H4 (cell line): ENCODE results near the gene ASCC1. TPM values are rescaled to one million over a fixed set of nuclear protein-coding genes. Genes with fewer than 3 reads are reported as not detected.
A peak's percentile ranks its signal among the peaks of the same experiment; 100 is the strongest.
"Not testable (repeated sequence)": the region's sequence is repeated elsewhere in the genome, so short reads cannot be mapped to it uniquely, and the experiment has no call there.

Source experiments
- DNase-seq: peaks from one replicate; pipeline ENCODE4 v3.0.0-alpha.2; 2015; ENCODE audit warnings: low spot score
- total RNA-seq: library from RNA; depleted of rRNA; stranded (reverse); fragments of >200 nt; shearing (Covaris generic); gene quantifications from 2 replicates; pipeline ENCODE4 v1.2.3, GENCODE V29; 2014

The ASCC1 gene
- total RNA-seq, 1 experiment from 2014 or later = 51.5 TPM

DNA sequence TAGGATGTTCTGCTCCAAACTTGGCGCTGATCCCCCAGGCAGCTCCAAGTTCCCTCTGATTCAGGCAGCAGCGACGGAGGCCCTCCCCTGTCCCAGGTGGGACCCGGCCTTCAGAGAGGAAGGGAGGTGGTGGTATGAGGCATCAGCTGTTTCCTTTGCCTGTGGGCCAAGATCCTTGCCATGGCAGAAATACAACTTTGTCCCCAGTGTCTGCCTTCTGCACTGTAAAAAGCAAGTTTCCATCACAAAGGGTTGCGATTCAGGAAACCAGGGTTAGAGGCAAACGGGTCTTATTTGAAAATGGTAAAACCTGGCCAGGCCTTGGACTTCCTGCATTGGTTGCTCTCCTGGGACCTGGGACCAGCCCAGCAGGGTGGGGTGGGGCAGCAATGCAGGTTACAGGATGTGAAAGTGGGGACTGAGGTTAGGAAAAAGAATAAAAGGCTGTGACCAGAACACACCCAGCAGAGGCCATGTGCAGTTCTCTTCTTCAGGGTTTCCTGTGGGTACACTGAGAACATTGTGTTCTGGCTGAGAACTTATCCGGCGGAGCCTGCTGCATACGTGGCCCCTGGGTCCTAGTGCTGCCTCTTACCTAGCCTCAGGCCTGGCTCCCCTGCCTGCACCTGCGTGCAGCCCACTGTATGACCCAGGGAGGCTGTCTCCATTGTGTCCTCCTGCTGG lies 32.5 kb upstream of the ASCC1 start:
- peak; percentile 25 for DNase-seq

DNA sequence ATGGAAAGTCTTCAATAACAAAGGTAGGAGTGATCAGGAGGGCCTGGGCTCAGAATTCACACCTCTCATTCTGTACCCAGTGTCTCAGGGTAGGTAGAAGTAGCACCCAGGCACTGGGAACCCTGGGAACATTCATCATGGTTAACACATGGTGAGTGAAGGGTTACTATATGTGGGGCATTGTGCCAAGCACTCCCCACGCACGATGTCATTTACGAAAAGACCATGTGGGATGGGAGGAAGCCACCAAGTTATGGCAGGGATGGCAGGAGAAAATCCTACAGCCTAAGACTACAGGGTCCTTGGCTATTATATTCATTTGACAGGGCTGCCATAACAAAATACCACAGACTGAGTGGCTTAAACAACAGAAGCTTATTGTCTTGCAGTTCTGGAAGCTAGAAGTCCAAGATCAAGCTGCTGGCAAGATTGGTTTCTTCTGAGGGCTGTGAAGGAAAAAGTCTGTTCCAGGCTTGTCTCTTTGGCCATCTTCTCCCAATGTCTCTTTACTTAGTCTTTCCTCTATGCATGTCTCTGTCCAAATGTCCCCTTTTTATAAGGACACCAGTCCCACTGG lies 30.0 kb upstream of the ASCC1 start:
- DNase-seq = no peak

DNA sequence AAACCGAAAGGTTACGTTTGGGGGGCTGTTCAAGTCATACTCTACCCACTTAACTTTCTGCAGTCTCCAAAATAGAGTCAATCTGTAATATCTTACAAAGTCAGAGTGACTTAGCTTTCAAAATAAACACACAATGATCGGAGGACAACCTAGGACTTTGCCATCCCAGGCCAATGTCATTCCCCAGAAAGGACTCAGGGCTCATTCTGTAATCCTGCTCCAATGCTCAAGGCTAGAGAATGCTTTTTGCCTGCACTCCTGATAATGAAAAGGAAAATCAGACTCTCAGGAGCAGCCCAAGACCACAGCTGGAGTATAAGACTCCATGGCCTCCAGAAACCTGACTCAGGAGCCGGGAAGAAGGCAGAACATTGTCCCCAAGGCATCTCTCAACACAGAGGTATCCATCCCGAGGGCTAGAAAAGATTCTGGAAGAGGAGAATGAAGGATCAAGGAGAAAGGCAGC lies 28.5 kb upstream of the ASCC1 start:
- DNase-seq = no peak

DNA sequence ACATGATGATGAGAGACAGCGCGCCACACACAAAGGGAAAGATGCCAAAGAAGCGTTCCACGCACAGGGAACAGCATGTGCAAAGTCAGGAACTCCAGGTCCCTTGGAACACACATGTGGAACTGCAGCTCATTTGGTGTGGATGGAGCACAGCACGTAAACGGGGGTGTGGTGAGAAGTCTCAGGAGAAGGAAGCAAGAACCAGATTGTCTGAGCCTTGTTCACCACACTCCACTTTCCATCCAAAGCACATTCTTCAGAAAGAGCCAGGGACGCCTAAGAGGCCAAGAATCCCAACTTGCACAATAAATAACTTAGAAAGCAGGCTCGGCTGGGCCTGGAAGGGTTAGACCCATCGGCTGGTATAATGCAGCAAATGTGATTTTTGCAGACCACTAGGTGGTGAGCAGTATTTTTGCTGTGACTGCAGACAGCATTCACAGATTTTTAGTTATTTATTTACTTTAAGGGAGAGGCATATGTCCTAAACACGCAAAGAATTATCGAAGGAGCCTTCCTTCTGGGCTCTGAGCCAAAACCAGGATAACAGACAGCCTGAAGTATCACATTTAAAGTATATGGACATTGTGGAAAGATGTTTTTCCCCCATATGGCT lies 27.9 kb upstream of the ASCC1 start:
- peak; percentile 81 for DNase-seq

DNA sequence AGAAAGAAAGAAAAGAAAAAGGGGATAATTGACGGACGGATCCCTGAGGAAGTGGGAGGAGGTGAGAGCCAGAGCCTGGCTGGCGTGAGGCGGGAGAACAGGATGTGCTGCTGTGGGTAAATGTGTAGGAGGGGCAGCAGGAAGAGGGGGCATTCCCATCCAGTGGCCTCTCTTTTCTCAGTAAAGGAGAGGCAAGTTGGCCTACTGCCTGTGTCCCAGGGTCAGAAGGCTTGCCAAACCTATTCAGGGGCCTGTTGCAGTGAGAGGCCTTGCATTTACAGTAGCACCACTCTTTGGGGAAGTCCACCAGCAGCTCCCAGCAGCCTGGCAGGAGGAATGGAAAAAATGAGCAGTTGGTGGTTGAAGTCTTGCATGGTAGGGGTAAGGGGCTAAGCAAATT lies 26.6 kb upstream of the ASCC1 start:
- DNase-seq = peak; percentile 49

DNA sequence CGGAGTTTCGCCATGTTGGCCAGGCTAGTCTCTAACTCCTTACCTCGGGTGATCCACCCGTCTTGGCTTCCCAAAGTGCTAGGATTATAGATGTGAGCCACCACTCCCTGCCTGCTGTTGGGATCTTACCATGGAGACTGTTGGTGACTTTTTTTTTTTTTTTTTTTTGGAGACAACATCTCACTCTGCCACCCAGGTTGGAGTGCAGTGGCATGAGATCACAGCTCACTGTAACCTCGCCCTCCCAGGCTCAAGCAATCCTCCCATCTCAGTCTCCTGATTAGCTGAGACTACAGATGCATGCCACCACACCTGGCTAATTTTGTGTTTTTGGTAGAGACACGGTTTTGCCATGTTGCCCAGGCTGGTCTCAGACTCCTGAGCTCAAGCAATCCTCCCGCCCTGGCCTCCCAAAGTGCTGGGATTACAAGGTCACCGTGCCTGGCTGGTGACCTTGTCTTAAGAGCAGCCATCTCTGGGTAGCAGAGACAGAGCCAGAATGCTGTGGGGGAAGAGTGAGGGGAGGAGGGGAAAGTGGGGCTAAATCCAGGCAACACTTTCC lies 25.7 kb upstream of the ASCC1 start:
- no peak for DNase-seq

DNA sequence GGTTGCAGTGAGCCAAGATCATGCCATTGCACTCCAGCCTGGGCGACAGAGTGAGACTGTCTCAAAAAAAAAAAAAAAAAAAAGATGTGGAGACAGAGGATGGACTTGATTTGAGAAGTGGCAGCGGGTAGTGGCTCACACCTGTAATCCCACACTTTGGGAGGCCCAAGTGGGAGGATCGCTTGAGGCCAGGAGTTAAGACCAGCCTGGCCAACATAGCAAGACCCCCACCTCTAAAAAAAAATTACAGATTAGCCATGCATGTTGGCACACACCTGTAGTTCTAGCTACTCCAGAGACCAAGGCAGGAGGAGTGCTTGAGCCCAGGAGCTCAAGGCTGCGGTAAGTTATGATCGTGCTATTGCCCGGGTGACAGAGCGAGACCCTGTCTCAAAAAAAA lies 24.3 kb upstream of the ASCC1 start:
- no peak for DNase-seq

DNA sequence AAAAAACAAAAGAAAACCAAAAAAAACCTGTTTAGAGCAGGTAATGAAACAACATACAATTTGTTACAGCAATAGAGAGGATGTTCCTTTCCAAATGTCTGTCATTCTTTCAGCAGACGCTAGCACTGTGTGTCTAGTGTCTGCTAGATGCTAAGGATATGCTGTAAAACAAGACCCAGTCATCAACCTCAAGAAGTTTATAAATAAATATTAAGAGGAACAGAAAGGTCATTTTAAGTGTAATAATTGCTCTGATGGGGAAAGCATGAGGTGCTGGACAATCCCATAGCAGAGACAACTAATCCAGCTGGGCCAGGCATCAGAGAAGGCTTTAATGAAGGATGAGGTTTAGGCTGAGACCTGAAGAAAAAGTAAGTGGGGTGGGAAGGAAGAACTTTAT lies 23.3 kb upstream of the ASCC1 start:
- no peak for DNase-seq

DNA sequence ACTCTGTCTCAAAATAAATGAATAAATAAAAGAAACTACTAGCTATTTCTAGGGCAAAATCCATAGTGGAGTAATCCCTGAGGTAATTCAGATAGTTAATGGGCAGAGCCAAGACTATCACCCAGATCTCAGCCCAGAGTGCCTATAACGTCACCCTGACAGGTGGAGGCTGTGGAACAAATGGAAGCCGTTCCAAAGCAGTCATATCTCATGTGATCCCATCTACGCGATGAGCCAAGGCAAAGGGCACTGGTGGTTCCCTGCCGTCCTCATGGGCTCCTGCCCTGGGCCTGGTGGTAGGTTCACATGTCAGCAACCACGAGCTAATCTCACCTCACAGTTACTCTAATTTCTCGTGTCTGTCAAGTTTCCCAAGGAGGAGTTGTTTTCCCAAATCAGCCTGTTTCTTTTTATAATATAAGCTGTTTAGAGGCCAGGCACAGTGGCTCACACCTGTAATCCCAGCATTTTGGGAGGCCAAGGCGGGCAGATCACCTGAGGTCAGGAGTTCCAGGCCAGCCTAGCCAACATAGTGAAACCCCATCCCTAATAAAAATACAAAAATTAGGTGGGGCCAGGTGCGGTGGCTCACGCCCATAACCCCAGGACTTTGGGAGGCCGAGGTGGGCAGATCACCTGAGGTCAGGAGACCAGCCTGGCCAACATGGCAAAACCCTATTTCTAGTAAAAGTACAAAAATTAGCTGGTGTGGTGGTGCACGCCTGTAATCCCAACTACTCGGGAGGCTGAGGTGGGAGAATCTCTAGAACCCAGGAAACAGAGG lies 22.5 kb upstream of the ASCC1 start:
- DNase-seq = no peak

DNA sequence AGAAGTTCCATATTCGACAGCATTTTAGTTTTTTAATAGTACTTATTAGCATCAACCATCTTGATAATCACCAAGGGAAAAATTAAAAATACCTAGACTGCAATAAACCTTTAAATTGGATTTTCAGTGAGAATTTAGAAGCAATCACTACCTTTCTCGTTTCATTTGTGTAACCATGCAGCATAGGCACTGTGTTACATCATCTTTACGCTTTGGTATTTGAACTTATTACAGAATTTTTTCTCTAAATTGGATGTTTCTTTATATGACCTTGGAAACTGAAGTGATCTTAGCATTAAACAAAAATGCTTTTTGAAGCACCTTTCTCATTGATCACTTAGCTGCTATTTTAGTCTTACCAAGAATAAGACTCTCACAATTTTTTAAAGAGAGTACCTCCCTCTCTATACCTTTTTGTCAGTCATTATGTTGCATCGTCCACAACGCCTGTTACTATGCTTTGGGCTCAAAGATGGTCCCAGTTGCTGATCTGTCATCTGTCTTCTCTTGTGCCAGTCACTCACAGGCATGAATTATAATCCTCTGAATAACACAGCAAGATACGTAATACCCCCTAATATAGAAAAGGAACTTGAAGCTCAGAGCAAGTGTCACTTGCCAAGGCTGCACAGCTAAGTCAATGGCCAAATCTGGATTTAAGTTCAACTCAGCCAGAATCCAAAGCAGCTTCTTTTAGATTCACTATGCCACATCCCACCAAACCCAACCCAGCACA lies 19.6 kb upstream of the ASCC1 start:
- no peak for DNase-seq

DNA sequence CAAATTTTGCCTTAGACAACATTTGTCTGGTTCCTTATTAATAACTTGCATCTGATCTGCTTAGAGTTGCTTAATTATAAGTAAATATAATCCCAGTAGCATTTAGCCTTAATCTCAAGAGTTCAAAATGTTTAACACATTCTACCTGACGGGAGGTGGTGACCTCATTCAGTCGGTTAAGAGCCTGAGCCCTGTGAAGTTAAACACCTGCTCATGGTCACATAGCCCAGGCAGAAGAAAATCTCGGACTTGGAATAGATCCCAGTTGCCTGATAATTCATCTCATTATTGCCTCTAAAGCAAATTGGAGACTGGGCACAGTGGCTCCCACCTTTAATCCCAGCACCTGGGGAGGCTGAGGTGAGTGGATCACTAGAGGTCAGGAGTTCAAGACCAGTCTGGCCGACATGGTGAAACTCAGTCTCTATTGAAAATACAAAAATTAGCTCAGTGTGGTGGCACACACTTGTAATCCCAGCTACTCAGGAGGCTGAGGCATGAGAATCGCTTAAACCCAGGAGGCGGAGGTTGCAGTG lies 18.6 kb upstream of the ASCC1 start:
- no peak for DNase-seq

DNA sequence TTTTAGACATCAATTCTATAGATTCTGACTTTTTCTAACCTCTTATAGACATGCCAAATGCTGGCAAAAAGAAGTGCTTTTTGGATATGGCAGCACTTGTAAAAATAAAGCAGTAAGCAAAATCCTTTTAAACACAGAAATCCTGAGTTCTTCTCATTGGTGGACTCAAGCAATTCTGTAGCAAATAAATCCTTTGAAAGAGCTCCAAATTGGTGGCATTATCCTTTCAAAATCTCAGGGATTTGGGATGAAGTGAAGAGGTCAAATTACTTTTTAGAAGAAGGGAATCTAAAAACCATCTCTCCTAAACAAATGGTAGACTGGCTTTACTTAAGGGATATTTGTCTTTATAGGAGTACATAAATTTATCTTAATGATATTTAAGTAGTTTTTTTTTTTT lies 17.5 kb upstream of the ASCC1 start:
- DNase-seq = no peak

DNA sequence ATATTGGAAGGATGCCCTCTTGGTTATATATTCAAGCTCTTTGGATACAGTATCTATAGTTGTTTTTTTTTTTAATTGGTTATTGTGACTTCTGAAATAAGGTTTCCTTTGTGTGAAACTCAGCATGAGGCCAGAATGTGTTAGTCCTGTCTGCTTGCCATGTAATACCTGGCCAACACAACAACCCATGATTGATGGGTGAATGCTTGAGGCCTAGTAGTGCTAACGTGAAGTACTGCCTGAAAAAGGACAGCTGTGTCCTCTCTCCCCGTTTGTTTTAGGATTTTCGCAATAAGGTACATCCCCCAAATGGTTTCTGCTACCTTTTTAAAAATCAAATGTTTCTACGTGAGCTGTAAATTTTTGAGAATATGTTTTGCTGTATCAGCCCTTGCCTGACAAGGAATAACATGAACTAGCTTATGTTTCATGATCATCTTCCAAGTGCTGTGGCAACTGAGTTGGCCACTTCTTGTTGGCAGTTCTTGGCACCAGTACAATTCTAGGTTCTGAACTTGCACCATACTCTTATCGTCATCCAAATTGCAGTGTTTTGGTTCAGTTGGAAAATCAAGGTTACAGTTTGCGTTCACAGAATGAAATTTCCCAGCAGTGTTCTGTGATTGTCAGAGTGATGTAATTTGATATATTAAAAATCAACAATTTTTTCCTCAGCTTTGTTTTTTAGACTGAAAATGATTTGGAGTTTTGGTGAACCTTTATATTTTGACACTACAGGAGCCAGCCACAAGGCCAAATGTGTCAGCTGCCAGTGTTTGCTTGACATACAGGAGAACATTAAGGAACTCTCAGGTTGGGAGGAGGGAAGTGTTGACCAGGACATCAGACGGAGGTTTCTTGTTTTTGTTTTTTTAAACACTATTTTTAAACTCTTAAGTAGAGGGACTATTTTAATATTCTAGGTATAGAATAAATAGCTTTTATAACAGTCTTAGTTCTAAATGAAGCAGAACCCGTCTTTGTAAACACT lies 13.5 kb upstream of the ASCC1 start:
- DNase-seq = no peak

DNA sequence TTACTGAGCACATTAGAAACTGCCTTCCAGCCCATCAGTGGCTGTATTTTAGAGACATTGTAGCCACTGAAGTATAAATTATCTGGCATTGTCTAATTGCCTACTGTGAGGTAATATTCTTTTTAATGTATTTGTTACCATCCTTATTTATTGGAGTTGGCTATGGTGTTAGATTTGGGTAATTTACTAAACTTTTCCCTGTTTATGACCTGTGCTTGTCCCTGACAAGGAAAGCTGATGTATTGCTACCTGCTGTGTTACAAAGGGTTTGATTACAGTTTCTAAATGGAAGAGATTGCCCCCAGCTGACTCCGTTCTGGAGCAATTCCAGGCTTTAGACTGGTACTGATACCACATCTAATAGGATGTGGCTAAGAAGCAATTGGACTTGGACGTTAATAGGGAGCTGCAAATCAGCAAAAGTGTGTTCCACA lies 12.3 kb upstream of the ASCC1 start:
- DNase-seq = no peak

DNA sequence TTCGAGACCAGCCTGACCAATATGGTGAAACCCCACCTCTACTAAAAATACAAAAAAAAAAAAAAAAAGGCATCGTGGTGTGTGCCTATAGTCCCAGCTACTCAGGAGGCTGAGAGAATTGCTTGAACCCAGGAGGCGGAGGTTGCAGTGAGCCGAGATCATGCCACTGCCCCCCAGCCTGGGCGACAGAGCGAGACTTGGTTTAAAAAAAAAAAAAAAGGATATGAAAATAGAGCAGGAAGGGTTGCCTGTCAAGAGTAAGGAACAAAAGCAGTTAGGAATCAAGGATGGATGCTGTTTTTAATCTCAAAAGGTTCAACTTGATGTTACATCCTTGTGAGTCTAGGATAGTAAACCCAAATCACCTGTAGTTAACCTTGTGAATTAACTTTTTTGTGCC lies 11.8 kb upstream of the ASCC1 start:
- no peak for DNase-seq

DNA sequence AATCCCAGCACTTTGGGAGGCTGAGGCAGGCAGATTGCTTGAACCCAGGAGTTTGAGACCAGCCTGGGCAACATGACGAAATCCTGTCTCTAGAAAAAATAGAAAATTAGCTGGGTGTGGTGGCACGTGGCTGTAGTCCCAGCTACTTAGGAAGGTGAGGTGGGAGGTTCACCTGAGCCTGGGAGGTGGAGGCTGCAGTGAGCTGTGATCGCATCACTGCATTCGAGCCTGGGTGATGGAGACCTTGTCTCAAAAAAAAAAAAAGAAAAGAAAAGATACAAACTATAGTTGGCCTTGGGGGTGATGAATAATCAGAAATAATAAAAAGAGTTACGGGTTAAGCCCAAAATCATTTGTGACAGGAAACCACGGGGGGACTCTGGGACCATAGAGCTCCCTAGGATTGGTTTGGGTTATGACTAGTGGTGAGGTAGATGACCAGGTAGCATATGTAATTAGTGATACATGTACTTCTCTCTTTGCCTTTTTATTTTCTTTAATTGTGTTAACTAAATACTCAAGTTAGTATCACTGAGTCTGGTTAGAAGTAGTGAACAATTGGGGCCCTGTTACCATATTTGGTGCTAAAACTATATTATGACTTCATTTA lies 10.4 kb upstream of the ASCC1 start:
- no peak for DNase-seq

DNA sequence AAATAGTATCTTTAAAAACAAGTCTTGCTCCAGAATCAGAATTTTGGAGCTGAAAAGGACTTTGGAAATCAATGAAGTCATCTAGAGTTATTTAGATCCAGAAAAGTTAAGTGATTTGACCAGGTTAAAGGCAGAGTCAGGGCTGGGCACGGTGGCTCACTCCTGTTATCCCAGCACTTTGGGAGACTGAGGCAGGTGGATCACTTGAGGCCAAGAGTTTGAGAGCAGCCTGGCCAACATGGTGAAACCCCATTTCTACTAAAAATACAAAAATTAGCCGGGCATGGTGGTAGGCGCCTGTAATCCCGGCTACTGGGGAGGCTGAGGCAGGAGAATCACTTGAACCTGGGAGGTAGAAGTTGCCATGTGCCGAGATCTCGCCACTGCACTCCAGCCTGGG lies 8.1 kb upstream of the ASCC1 start:
- DNase-seq = not testable (repeated sequence)

DNA sequence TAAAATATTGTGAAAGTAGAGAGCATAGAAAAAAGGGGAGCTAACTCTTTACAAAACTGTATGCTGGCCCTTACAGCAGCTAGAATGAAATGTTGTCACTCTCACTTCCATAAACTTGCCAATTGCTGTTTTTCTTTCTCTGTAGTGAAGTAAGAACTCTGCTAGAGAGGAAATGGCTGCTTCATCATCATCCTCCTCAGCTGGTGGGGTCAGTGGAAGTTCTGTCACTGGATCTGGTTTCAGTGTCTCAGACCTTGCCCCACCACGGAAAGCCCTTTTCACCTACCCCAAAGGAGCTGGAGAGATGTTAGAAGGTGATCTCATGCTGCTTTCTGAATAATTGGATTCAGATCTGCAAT lies 7.6 kb upstream of the ASCC1 start:
- DNase-seq = no peak

DNA sequence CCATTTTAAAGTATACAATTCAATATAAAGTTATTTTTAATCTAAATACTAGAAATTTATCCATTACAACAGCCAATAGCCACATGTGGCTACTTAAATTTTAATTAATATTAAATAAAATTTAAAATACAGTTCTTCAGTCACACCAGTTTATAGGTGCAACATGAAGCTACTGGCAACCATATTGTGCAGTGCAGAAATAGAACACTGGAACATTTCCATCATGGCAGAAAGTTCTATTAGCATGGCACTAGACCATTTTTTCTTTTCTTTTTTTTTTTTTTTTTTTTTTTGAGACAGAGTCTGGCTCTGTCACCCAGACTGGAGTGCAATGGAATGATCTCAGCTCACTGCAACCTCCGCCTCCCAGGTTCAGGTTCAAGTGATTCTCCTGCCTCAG lies 5.2 kb upstream of the ASCC1 start:
- no peak for DNase-seq

DNA sequence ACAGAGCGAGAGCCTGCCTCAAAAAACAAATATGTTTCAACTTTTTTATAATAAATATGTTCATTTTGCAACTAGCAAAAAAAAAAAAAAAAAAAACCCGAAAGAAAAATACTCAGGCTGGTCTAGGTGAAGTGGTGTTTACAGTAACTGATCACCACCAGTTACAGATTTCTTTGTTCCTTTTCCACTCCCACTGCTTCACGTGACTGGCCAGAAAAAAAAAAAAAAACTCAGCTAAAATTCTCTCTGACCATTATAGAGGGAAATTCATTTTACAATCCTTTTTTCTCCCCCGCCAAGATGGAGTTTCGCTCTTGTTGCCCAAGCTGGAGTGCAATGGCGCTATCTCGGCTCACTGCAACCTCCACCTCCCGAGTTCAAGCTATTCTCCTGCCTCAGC lies 4.6 kb upstream of the ASCC1 start:
- no peak for DNase-seq
